ENCODE data around the gene OCA2.

- TF ChIP-seq CTCF (conservative IDR thresholded peaks at IDR 0.05; ENCODE audit: low read length) = no peak
- TF ChIP-seq EZH2phosphoT487 (IDR thresholded peaks at IDR 0.05; ENCODE audit: borderline replicate concordance, low read depth, low read length) = no peak
Measured at GRCh38 chr15:27871902-27872260, 227.2 kb downstream of the OCA2 start.
